COLO668 (cell line): ENCODE measurements around the gene LYAR.
A peak's percentile ranks its signal among the peaks of the same experiment; 100 is the strongest.
"Not testable (repeated sequence)": the region's sequence is repeated elsewhere in the genome, so short reads cannot be mapped to it uniquely, and the experiment has no call there.

ENCODE experiments used
- DNase-seq: peaks from one replicate; lab custom pipeline; 2025; ENCODE audit not compliant: unreplicated experiment; lab: John Stamatoyannopoulos, UW

Gene LYAR

DNA sequence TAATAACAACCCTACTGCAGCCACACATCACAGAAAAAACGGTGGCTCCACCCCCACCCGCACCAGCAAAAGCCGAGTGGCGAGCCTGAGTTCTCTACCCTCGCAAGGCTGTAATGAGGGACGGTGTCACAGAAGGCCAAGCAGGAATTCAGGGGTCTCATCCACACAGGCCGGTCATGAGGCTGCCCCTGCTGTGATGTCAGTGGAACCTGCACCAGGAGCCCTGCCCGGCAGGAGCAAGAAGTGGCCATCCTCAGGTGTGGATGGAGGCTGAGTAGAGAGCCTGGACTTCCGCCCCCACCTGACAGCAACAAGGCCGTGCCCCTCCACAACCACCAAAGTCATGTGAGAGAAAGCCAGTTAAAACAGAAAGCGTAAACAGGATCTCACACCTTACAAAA lies 20.6 kb downstream of the LYAR start:
- DNase-seq, result no peak

DNA sequence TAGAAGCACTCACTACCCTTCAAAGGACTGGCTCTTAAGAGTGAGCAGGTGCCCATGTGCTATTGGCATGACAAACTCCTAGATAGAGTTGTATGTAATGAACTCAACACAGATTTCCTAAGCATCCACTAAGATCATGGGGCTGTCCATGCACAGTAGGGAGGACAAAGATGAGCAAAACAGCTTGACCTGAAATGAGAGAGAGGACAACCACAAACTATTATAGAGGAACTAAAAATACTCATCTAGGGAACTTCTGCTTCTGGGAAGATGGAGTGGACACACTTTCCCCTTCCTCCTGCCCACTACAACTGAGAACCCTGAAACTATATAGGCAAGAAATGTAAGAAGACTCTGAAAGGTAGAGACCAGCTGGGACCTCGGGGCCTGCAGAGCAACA lies 21.2 kb downstream of the LYAR start:
- no peak for DNase-seq

DNA sequence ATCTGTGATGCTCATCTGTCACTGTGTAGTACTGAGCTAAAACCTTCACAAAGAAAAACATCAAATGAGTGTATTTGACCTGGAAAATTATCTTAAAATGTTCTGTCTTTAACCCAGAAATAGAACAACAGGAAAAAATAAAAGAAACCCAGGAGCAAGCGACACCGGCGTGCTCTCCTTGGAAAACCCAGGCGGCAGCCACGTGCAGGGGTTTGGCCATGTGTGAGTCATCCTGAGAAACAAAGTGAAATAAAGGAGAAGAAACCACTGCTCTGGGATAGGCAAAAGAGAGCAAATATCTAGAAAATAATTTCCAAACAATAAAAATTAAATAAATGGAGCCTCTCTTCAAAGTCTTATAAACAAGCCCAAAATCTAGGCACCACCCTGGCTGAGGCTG lies 22.0 kb downstream of the LYAR start:
- no peak for DNase-seq

DNA sequence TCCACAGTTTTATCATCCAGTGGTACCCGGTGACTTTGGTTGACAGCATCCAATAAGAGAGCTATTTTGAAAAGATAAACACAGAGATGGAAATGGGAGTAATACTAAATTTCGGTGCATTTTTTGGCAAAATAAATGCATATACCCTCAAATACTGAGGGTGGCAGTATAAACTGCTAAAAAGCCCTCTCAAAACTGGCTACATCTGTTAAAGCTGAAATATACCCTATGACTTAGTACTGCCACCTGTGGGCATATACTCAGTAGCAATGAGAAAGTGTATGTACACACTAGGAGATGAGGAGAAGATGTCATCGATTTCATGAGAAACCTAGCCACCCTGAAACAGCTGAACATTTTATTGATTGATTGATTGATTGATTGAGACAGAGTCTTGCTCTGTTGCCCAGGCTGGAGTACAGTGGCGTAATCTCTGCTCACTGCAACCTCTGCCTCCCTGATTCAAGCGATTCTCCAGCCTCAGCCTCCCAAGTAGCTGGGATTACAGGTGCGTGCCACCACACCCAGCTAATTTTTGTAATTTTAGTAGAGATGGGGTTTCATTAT lies 29.7 kb downstream of the LYAR start:
- no peak for DNase-seq

DNA sequence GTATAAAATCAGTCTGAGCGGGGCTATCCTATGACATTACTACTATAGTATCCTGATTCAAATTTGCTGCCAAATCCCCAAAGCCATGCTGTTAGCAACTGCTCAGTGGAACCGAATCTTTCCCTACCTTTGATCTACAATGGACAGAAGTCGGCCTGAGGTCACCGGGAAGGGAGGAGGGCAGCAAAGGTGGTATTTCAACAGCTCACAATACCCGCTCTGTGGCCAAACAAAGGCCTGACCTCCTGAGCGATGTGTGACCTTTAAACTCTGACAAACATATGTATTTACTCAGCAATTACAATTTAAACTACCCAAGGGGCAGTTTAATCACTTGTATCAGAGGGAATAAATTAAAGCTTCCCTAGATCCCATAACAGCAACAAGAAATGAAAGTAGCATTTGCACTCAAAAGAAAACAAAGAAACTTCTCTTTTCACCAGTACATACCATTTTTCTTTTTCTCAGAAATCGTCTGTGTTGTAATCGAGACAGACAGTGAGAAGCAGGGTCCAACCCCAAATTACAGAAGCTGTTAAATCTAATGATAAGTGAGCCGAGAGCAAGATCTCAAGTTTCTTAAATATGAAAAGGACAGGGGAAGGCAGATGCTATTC lies 30.4 kb downstream of the LYAR start:
- no peak for DNase-seq

DNA sequence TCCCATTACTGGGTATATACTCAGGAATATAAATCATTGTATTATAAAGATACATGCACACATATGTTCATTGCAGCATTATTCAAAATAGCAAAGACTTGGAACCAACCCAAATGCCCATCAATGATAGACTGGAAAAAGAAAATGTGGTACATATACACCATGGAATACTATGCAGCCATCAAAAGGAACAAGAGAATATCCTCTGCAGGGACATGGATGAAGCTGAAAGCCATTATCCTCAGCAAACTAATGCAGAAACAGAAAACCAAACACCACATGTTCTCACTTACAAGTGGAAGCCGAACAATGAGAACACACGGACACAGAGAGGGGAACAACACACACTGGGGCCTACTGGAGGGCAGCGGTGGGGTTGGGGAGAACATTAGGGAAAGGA lies 32.2 kb downstream of the LYAR start:
- not testable (repeated sequence) for DNase-seq

DNA sequence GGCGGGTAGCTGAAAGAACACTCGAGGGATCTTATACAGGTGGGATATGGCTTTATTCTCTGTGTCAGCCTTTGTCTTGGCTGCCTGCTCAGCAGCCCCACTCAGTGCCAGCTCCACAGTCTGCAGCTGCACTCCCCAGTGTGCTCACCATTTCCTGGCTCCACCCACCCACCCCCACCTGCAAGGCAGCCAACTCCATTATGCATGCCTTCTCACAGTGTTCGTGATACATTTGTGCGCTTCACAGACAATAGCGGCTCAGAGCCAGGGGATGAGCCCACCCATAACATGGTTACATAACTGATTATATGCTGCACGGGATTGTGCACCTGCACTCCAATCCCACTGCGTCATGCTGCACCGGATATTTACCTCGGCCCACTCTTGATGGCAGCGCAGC lies 33.2 kb downstream of the LYAR start:
- DNase-seq, result no peak

DNA sequence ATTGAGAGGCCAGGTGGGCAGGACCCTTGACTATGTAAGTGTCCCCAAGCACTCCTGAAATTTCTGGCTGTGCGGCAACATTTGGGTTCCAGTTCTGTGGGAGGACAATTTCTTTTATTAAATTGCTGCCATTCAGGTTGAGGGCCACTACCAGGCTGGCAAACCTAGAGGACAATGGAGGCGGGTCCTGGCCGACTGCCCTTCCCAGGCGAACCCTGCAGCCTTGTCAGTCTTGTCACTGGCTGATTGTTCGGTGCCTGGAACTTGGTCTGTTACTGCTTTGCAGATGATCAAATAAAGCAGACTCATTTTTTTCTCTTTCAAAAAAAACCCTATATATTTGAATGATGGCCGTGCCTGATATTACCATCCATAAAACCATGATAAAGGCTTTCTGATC lies 35.3 kb downstream of the LYAR start:
- DNase-seq, result no peak

DNA sequence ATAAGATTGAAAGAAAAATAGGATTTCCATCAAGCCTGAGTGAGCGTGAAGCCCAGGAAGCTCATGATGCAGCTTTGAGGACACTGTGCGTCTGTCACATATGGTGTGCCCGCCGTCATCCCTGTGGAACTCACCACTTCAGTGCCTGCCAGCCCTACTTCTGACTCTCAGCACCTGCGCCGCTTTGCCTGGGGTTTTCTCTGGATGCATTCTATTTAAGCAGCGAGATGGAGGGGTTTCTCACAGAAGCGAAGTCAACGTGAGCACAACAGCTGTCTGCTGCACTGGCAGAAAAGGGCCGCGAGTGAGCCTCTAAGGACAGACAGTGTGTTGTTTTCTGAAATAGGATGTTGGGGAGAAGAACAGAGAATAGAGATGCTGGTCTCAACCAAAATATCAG lies 35.8 kb downstream of the LYAR start:
- DNase-seq, result no peak

DNA sequence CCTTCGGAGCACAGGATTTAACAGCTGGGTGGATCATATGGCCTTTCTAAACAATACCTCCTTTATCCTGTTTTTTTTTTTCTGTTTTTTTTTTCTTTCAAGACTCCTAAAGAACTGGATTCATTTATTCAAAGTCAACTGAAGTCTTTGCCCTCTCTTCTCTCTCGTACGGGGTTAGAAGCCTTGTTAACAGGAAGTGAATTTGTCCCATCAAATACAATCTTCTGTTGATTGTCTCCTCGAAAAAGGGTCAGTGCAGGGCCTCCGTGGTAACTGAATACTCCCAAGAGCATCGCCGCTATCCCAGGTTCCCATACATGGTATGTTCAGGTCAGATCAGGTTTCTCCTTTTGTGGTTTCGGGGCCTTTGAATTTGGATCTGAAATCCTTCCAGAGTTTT lies 40.1 kb downstream of the LYAR start:
- DNase-seq, result no peak

DNA sequence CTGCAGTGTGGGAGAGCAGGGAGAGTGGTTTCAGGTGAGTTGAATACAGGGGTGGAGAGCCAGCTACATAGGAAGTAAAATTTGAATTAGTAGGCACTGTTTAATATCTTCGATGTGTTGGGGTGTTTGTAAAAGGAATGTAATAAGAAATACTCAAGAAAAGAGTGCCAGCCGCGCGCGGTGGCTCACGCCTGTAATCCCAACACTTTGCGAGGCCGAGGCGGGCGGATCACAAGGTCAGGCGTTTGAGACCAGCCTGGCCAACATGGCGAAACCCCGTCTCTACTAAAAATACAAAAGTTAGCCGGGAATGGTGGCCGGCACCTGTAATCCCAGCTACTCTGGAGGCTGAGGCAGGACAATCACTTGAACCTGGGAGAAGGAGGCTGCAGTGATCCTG lies 40.6 kb downstream of the LYAR start:
- DNase-seq, result not testable (repeated sequence)

DNA sequence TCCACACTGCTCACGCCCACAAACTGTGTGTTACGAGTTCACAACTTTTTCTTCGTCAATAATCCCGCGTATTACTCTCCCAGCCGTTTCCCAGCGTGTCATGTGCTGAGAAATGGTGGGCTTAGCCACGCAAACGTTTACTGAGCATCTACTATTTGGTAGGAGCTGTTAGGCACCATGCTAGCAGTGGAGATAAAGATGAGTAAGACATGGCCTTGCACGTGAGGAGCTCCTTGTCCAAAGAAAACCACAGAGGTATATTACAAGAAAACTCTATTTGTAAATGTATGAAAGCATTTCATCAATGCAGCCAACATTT lies 41.1 kb downstream of the LYAR start:
- no peak for DNase-seq

DNA sequence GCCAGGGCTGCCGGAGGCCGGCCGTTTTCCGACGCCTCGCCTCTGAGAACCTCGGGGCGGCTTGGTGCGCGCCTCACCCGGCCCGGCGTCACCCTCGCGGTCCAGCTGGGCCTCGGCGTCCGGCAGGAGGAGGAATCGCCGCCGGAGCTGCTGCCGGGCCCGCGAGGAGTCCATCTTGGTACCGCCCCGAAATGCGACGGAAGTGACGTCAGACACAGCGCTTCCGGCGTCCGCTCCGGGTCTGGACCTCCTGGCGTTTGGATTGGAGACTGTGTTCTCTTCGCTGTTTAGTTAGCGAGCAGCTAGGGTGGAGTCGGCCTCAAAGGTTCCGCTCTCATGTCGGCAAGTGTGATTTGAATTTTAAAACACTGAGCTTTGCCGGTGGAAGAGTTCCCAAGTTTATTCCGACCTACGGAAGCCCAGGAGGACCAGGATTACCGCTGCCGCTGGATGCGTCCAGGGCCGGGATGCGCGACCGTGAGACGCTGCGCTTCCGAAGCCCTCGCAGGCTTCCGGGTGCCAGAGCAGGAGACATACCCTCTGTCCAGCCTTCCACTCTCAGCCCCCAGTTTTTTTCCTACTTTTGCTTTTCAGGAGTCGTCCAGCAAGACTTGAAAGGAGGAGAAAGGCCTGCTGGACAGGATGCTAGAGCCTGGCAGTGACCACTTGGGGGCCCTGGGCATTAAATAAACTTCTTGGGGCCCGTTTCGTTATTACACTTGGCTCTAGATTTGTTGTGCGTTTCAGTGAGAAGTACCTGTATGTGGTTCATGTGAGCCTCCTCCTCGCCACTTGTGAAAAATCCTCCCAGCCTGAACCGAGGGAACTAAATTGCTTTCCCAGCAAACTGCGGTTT lies 41.7 kb downstream of the LYAR start, which contains the start of gene TMEM128:
TSS of gene TMEM128 (minus strand) at position 195 of the 856 bp plus-strand sequence. CDS start at position 174, 21 bp downstream.
- DNase-seq, result peak; percentile 90

DNA sequence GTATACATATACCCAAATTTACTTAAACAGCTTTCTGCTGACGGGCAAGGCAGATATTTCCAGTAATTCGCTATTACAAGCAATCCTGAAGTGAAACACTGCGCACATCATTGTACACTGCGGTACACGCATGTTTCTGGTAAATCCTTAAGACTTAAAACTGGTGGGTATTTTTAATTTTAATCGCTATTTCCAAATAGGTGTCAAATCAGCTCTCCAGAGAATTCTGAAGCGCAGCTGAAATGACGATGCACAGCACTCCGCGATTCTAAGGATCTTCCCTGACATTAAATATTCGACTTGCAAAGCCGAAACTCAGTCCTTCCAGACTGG lies 42.3 kb downstream of the LYAR start:
- DNase-seq, result no peak

DNA sequence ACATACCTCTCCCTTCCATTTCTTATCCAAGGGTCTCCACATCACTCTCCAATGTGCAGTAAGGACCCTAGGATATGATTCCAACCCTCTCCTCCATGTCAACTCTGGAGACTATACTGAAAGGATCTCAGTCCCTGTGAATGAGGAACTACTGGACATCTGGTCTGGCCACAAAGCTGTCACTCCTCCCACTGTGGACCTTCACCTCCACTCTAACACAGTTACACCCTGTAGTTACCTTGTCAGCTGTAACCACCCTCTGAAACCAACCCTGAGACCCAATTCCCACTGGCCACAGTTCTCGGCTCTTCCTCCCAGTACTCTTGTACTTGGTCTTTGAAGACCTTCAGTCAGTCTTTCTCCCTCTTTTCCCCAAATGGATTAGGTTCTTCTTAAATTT lies 44.8 kb downstream of the LYAR start:
- DNase-seq, result no peak

DNA sequence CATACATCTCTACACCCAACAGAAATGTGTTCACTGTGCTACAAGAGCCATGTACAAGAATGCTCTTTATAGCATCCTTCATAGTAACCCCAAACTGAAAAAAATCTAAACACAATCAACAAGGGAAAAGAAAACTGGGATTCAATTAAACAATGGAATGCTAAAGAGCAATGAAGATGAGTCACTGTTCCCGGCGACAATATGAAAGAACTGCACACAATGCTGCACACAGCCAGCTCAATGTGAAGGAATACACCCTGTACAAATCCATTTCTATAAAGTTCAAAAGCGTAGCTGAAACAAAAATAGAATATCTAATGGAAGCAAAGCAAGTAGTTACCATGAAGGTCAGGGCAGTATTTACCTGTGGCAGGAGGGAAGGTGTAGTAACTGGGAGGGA lies 50.4 kb downstream of the LYAR start:
- DNase-seq, result not testable (repeated sequence)

DNA sequence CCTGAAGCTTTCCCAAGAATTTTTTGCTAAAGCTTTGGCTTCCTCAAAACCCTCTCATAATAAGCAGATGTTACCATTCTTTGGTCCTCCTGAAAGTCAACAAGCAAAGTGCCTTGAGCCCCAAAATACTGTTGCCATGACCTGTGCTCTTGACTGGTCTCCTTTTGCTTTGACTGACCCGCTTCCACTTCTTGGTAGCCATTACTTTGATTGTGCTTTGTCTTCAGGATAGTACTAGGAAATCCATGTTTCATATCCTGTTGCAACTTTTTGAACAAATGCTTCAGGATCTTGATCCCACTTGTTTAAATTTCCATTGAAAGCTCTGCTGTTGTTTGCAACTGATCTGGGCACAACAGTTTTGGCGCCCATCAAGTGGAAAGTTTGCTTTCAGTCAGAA lies 56.3 kb downstream of the LYAR start:
- DNase-seq, result no peak

DNA sequence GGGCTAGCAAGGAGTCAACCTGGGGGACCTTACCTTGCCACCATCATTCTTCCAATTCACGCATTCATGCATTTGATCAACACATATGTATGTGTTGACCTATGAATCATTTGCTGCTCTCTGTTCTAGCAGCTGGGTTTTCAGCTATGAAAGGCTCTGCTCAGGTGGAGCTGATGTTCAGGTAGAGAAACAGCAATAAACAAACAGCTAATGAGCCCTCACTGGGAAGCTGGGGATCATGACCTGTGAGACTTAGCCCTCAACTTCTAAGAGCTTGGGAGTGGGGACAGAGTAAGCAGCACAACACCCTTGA lies 61.6 kb downstream of the LYAR start:
- no peak for DNase-seq

DNA sequence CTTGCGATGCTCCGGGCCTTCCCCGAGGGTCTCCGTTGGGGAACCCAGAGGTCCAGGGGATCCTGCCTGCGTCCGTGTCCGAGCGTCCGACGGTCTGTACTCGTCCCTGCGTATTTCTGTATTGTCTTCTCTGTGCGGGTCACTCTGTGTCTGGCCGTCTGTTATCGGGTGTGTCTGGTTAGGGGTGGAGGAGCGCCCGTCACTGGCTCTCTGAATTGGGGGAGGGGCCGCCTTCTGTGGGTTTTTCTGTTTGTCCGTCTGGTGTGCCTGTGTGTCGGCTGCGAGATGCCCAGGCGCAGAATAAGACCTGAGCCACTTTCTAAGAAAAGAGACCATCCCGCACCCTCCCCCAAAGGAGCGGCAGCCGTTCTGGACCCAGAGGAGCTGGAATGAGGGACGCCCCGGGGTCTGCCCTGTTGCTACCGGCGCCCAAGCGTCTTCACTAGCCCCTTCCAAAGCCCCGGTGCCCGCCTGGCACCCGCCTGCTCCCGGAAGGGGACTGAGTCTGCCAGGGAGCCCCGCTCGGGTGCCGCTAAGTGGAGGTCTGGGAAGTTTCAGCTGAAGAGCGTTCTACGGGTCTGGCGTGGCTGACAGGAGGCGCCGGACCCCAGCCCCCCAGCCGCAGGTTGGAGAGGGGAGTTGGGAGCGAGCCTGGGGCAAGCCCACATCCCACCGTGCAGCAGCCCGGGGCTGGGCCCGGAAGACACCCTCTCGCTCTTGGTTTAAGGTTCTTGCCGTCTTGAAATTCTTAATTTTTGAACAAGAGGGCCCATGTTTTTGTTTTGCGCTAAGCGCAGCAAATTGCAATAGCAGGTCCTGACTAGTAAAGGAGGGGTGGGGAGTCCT lies 62.2 kb downstream of the LYAR start:
- DNase-seq, result no peak

DNA sequence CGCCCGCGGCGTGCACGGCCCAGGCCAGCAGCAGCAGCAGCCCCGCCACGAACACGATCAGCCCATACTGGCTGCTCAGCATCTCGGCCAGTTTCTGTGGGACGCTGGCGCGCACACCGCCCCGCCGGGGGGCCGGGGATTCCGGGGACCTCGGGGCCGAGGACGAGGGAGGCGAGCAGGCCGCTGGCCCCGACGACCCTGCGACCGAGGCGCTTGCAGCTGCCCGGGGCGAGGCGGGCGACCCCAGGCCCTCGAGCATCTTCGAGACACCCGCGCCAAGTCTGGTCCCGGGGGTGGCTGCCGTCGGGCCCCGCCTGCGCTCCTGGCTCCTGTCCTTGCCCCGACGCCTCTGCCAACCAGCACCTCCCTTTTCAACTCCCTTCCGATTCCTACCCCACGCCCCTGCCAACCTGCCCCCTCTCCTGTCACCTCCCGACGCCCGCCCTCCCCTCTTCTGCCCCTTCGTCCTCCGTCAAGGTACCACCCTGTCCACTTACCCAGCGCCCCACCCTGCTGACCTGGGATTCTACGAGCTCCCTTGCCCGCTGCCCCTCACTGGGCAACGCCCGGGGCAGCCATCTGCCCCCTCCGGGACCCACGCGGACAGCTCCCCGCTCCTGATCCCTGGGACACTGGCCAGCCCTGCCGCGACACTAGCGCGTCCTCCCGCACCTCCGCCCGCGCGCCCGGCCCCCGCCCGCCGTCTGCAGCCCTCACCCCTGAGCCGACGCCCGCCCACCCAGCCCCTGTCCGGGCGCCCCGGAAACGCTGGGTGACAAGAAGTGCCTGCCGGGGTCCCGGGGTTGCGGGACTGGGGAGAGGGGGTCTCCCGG lies 63.1 kb downstream of the LYAR start, which contains the start of gene OTOP1:
TSS of gene OTOP1 (minus strand) at position 324 of the 833 bp plus-strand sequence. CDS start at position 259, 65 bp downstream.
- DNase-seq, result no peak
